Adipose tissue (tissue), 3 donors: ENCODE data around the gene FOXD1. TPM values are rescaled to one million over a fixed set of nuclear protein-coding genes. Genes with fewer than 3 reads are reported as not detected.
"Not testable (repeated sequence)": the region's sequence is repeated elsewhere in the genome, so short reads cannot be mapped to it uniquely, and the experiment has no call there.

Source experiments
- H3K27ac ChIP-seq: one replicate; pipeline ENCODE4 v1.5.1; 2013; ENCODE audit warnings: low read depth, low read length
- WGBS, 3 donors: extraction: QIAGEN DNeasy Blood & Tissue Kit; methylation state at CpG; one replicate each; pipeline ENCODE4 v1.1.7; 2013; 5-methylcytosine and 5-hydroxymethylcytosine counted together
- polyA plus RNA-seq, 3 donors: library from polyadenylated mRNA; stranded (reverse); fragments of 200-250 nt; gene quantifications; one replicate each; pipeline ENCODE4 v1.2.3, GENCODE V29; 2013
- donor health status: healthy with polysubstance abuse.
- donor health status: Bipolar disorder and iron deficiency.
- donor health status: healthy.

Gene FOXD1
- polyA plus RNA-seq, 3 donors: 0.05 to 0.34 (median 0.31) TPM

DNA sequence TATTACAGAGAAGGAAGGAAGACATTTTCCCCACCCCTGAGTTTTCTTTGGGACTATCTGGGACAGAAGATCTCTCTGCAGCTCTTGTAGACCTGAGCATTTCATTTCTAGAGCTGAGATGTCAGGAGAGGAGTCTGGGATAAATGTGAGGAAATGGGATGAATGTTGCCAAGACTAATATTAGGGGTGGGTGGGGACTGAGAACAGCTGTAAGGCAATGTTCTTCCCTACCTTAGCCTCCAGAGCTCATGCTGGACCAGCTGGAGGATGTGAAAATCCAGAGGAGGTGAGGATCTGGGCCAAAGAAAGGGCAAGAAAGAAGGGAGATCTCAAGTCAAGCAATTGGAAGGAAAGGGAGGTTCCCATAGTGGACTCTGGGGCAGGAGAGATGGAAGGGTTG, 23.1 kb upstream of the FOXD1 start:
- H3K27ac ChIP-seq: no peak overlapping the region

- no peak overlapping the region for H3K27ac ChIP-seq
- WGBS, 3 donors: 87 to 97% (median 94%) methylated on average over 8 of the region's 8 CpGs
Observed at GRCh38 chr5:73469878-73470277, 21.3 kb upstream of the FOXD1 start.

GRCh38 chr5:73468638-73469037, 20.1 kb upstream of the FOXD1 start:
- H3K27ac ChIP-seq: not testable (repeated sequence)
- WGBS, 3 donors: 73 to 82% (median 79%) methylated on average over 3 of the region's 3 CpGs

DNA sequence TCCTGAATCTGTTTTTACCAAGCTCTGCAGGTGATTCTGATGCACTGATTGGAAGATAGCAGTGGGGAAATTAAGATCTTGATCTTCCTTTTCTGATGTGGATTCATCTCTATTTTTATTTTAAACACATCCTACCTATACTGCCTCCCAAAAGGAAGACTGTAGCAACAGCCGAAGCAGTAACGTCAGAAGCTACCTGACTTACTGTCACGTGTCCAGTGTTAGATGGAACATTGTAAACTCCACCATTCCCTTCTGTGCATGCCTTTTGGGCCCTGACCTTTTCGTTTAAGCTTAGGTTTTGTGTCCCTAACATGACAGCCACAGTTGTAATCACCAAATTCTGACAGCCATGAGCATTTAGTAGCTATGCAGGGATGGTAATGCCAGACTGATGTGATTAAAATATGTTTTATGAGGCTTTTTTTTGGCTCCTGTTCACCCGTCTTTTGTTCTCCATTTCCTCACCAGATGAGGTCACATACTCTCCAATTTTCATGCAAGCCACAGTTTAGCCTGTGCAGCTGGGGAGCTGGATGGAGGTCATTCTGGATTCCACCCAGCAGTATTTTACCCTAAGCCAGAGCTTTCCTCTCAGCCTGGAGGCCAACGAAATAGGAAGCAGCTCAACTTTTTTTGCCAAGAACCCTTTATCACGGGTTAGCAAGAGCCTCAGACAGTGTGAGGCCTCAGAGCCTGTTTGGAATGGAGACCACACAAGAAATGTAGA, 15.6 kb upstream of the FOXD1 start:
- WGBS, 3 donors: 39 to 47% (median 46%) methylated on average over 7 of the region's 7 CpGs
- H3K27ac ChIP-seq: no peak overlapping the region

DNA sequence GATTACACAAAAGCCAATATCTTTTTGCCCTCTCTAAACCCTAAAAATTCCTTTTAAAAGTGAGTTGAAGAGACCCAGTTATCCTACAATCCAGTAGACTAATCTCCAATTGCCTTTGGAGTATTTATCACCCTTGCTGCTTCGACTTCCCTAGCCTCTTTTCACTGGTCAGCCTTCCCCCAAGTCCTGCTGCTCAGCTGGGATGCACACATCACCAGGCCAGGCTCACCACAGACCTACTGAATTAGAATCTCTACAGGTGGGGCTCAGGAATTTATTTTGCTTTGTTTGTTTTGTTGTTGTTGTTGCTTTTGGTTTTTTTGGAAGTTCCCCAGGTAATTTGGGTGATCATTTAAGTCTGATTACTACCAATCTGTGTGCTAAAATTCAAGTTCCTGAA, 11.6 kb upstream of the FOXD1 start:
- 75 to 87% (median 86%) methylated on average over 1 of the region's 1 CpG for WGBS, 3 donors
- no peak overlapping the region for H3K27ac ChIP-seq

DNA sequence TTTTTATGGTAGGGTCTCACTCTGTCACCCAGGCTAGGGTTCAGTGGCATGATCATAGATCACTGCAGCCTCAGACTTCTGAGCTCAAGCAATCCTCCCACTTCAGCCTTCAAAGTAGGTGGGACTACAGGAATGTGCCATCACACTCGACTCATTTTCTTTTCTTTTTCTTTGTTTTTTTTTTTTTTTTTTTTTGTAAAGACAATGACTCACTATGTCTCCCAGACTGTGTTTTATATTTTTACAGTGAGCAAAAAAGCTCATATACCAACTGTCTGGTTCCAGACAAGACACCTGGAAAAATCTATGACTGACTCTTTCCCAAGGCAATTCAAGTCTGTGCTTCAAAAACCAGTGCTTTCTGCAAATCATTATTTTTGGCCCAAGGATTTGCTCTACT, 10.8 kb upstream of the FOXD1 start:
- H3K27ac ChIP-seq: no peak overlapping the region
- WGBS, 3 donors: 65 to 79% (median 75%) methylated on average over 1 of the region's 1 CpG

- WGBS, 3 donors: 64 to 100% (median 89%) methylated on average over 1 of the region's 1 CpG
- H3K27ac ChIP-seq: not testable (repeated sequence)
Observed at GRCh38 chr5:73456462-73456861, 7.9 kb upstream of the FOXD1 start.

GRCh38 chr5:73454379-73455036, 5.9 kb upstream of the FOXD1 start:
- 34 to 52% (median 45%) methylated on average over 6 of the region's 6 CpGs for WGBS, 3 donors
- no peak overlapping the region for H3K27ac ChIP-seq

- 57% methylated on average over 6 of the region's 6 CpGs for WGBS, 3 donors
Observed at GRCh38 chr5:73452215-73452614, 3.6 kb upstream of the FOXD1 start.

DNA sequence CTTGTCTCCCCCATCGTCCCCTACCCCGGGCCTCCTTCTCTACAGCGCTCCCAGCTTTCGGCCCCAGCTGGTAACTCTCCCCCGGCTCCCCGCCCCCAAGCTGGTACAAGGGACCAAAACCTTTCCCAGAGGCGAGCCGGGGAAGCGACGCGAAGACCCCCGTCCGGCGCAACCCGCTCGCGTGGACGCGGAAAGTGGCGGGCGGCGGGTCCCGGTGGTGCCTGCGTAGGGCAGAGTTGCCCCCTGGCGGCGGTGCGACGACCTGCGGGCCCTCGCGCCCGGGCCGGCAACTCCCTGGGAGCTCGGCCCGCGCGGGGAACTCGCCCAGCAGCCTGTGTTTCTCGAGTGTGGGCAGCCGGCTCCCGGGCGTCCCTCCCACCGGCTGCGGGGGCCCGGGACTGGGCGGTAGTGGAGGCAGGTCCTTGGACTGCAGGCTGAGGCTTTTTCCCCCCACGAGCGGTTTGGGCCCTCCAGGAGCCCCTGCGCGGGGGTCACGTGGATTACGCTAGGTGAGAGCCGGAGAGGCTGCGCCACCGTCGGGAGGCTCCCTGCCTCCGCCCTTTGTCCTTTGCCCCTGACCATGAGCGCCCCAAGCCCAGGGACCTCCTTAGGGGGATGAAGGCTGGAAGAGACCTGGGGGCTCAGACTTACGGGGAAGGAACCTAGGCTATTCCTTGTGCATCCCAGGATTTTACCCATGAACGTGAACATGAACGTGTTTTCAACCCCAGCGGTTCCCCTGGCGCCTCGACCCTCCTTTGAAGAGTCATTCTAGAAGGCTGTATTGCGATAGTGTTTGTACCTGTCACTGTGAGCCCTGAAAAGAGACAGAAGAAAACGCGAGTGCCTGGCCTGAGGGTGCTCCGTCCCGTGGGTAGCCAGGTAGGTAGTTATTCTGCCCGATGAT, 2.9 kb upstream of the FOXD1 start:
- H3K27ac ChIP-seq: no peak overlapping the region
- WGBS, 3 donors: 3 to 5% (median 5%) methylated on average over 63 to 70 of the region's 70 CpGs

More at GRCh38 chr5:73452215-73452614, 3.6 kb upstream of the FOXD1 start:
- H3K27ac ChIP-seq: no peak overlapping the region

GRCh38 chr5:73450672-73451223, 2.2 kb upstream of the FOXD1 start:
- WGBS, 3 donors: 8 to 10% (median 9%) methylated on average over 27 of the region's 27 CpGs
- H3K27ac ChIP-seq: no peak overlapping the region

DNA sequence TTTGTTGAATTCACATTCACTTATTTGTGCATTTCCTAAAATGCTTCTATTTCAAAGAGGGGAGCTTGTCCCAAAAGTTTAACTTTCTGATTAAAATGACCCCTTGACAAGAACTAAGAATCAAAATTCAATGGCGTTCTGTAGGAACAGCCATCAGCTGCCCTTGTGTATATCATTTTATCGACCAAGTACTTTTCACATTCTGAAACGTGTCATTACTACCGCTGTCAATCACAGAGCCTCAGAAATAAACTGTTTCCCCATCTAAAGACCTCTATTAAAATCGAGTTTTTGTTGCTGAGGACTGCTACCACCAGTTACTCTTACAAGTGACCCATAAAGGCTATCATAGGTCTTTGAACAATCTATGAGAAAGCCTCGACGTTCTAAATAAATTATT, 1.6 kb upstream of the FOXD1 start:
- WGBS, 3 donors: 12% methylated on average over 7 of the region's 7 CpGs
- no peak overlapping the region for H3K27ac ChIP-seq

DNA sequence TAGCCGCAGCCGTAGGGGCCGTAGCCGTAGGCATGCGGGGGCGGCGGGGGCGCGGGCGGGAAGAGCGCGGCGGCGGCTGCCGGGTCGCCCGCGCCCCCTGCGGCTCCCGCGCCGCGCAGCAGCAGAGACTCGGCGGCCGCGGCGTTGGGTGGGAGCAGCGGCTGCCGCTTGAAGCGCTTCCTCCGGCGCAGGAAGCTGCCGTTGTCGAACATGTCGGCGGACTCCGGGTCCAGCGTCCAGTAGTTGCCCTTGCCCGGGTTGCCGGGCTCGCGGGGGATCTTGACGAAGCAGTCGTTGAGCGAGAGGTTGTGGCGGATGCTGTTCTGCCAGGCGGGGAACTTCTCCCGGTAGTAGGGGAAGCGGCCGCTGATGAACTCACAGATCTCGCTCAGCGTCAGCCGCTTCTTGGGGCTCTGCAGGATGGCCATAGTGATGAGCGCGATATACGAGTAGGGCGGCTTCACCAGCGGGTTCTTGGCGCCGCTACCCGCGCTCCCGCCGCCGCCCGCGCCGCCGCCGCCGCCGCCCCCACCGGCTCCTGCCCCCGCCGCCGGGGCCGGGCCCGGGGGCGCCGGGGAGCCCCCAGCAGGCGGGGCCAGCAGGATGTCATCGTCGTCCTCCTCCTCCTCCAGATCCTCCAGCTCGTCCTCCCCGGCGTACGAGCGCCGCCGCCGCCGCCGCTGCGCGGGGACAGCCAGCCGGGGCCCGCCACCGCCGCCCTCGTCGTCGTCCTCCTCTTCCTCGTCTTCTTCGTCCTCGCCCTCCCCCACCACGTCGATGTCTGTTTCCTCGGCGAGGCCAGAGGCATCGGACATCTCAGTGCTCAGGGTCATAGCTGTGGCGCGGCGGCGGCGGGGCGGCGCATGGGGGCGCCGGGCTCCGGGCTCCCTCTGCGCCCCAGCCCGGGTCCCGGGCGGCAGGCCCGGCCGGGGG, 781 bp downstream of the FOXD1 start:
- no peak overlapping the region for H3K27ac ChIP-seq
- 1 to 2% (median 1%) methylated on average over 75 to 123 of the region's 127 CpGs for WGBS, 3 donors

DNA sequence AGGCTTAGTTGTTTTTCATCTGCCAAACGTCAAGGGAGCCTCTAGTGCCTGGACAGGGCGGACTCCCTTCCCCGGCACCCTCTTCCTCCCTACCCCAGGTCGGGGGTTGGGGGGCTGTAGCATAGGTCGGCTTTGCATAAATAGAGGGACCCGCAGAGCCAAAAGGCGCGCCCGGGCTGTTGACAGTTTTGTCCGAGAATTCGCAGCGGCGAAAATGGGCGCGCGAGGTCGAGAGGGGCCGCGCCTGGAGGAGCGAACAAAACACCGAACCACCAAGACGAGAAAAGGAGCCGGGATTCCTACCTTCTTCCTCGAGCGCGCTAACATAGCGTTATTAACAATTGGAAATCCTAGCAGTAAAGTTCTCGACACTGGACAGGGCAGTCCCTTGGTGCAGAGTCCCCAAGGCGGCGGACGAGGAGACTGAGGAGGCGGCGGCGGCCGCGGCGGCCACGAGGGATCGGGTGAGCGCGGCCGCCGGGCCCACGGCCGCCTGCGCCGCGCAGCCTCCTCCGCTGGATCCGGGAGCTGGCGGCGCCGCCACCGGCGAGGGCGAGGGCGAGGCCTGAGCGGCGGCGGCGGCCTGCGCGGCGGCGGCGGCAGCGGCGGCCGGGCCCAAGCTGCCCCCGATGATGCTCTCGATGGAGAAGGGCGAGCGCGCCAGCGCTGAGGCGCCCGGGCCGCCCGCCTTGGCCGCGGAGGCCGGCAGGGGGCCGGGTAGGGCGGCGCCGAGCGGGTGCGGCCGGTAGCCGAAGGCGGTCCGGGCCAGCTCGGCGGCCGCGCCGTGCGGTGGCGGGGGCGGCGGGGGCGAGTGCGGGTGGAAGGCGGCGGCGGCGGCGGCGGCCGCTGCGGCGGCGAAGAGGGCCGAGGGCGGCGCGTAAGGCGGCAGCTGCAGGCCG, 1.7 kb downstream of the FOXD1 start:
- WGBS, 3 donors: 4 to 5% (median 4%) methylated on average over 67 to 118 of the region's 119 CpGs
- H3K27ac ChIP-seq: no peak overlapping the region

DNA sequence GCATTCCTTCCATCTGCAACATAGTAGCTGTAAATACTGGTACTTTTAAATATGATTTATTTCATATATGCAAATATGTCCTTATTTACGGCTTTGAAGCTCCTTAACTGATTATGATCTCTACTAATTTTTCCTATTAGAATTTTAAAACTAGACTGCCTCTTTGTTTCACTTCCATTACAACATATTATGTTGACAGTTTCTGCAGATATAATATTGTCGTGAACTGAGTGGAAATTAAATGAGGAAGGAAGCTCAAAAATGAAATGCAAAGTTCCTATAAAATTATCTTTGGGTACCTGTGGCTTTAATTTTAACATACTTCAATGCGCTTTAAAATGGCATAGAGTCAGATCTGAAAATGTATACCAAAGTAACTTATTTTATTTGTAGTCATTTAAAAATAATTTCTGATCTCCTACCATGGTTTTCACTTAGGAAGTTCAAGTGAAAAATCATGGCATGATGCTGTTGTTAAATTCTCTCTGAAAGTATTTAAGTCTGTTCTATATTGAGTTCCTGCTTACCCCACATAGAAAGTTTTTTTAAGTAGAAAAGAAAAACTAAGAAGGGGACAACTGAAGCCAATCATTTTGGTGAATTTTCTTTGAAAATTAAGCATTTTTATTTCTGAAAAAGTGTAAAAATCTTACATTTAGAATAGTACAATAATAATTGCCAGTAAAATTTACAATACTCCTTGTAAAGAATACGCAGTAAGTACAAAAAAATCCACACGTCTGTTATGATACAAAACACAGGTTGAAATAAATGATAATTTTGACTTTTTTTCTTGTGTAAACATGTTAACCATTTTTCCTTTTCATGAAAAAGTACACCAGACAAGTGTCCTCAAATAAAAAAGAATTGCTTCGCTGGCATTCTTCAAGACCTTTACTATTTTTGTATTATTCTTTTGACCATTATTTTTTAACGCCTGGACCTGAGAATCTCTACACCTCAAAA, 2.6 kb downstream of the FOXD1 start:
- WGBS, 3 donors: 21 to 25% (median 21%) methylated on average over 7 of the region's 7 CpGs
- no peak overlapping the region for H3K27ac ChIP-seq
